ENCODE data around the gene GOLGA6L26.
"Not testable (repeated sequence)": the region's sequence is repeated elsewhere in the genome, so short reads cannot be mapped to it uniquely, and the experiment has no call there.

- not testable (repeated sequence) for TF ChIP-seq CTCF, POLR2A (IDR thresholded peaks at IDR 0.05)
Observed at GRCh38 chr15:23334096-23334495, at the start of gene GOLGA6L26.

Data from Peyer's patch (tissue), 4 donors.